Ishikawa (cell line): ENCODE results near the gene CHRNB4.

Experiments used
- CEBPB ChIP-seq: IDR thresholded peaks from 2 replicates; pipeline ENCODE4 v1.6.1; 2012
- CREB1 ChIP-seq: IDR thresholded peaks from 2 replicates; pipeline ENCODE4 v1.6.1; 2012; ENCODE audit warnings: low read depth
- EGR1 ChIP-seq: IDR thresholded peaks from 2 replicates; pipeline ENCODE4 v1.6.1; 2012
- EP300 ChIP-seq: IDR thresholded peaks from 2 replicates; pipeline ENCODE4 v1.6.1; 2012; ENCODE audit warnings: borderline replicate concordance
- FOXM1 ChIP-seq: IDR thresholded peaks from 2 replicates; pipeline ENCODE4 v1.6.1; 2012; ENCODE audit warnings: low read depth, borderline replicate concordance
- MAX ChIP-seq: IDR thresholded peaks from 2 replicates; pipeline ENCODE4 v1.6.1; 2012
- NFIC ChIP-seq: IDR thresholded peaks from 2 replicates; pipeline ENCODE4 v1.6.1; 2012
- RAD21 ChIP-seq: IDR thresholded peaks from 2 replicates; pipeline ENCODE4 v1.6.1; 2012; ENCODE audit warnings: low read depth
- TAF1 ChIP-seq: IDR thresholded peaks from 2 replicates; pipeline ENCODE4 v1.6.1; 2012; ENCODE audit warnings: low read depth, mild to moderate bottlenecking
- TCF12 ChIP-seq: IDR thresholded peaks from 2 replicates; pipeline ENCODE4 v1.6.1; 2012; ENCODE audit warnings: low read depth
- TEAD4 ChIP-seq: IDR thresholded peaks from 2 replicates; pipeline ENCODE4 v1.6.1; 2012
- YY1 ChIP-seq: IDR thresholded peaks from 2 replicates; pipeline ENCODE4 v1.6.1; 2012; ENCODE audit warnings: low read depth
- ZBTB7A ChIP-seq: IDR thresholded peaks from 2 replicates; pipeline ENCODE4 v1.6.1; 2012; ENCODE audit warnings: low read depth
- TF ChIP-seq, protein P1 (sequence below): IDR thresholded peaks from 2 replicates; pipeline ENCODE4 v1.6.1; 2012; ENCODE audit warnings: low read depth, mild to moderate bottlenecking

GRCh38 chr15:78604420-78604819 is 36.6 kb downstream of the CHRNB4 start:
- TF ChIP-seq CREB1 (no peak), TAF1 (no peak), MAX (no peak), EP300 (no peak), CEBPB (no peak), ZBTB7A (no peak), FOXM1 (no peak), TEAD4 (no peak), EGR1 (no peak), RAD21 (no peak), YY1 (no peak), TCF12 (no peak), NFIC (no peak)
- TF ChIP-seq, protein P1, sequence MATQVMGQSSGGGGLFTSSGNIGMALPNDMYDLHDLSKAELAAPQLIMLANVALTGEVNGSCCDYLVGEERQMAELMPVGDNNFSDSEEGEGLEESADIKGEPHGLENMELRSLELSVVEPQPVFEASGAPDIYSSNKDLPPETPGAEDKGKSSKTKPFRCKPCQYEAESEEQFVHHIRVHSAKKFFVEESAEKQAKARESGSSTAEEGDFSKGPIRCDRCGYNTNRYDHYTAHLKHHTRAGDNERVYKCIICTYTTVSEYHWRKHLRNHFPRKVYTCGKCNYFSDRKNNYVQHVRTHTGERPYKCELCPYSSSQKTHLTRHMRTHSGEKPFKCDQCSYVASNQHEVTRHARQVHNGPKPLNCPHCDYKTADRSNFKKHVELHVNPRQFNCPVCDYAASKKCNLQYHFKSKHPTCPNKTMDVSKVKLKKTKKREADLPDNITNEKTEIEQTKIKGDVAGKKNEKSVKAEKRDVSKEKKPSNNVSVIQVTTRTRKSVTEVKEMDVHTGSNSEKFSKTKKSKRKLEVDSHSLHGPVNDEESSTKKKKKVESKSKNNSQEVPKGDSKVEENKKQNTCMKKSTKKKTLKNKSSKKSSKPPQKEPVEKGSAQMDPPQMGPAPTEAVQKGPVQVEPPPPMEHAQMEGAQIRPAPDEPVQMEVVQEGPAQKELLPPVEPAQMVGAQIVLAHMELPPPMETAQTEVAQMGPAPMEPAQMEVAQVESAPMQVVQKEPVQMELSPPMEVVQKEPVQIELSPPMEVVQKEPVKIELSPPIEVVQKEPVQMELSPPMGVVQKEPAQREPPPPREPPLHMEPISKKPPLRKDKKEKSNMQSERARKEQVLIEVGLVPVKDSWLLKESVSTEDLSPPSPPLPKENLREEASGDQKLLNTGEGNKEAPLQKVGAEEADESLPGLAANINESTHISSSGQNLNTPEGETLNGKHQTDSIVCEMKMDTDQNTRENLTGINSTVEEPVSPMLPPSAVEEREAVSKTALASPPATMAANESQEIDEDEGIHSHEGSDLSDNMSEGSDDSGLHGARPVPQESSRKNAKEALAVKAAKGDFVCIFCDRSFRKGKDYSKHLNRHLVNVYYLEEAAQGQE = no peak
